Tibial nerve (tissue), 4 donors: Measurements from ENCODE around the gene POMP.

Experiments
- EP300 ChIP-seq, 2 donors: sonication (generic); formaldehyde crosslinking; IDR thresholded peaks; one replicate each; pipeline ENCODE4 v1.6.1; 2017; ENCODE audit warnings: antibody characterized with exemption in 2 of 2, mild to moderate bottlenecking in 1 of 2
- POLR2A ChIP-seq, 2 donors: fragments of 450-650 bp; IDR thresholded peaks; one replicate each; pipeline ENCODE4 v1.6.1; 2017; ENCODE audit warnings: antibody characterized with exemption in 2 of 2, mild to moderate bottlenecking in 2 of 2, moderate library complexity in 2 of 2
- TF ChIP-seq, protein P1 (sequence below), 5 experiments: fragments of 200-600 bp in 3 of 5; fragments of 450-650 bp in 2 of 5; sonication (generic) in 3 of 5; IDR thresholded peaks; one replicate each; pipeline ENCODE4 v1.5.1; 2016 to 2019; ENCODE audit warnings: antibody characterized with exemption in 5 of 5, mild to moderate bottlenecking in 3 of 5, moderate library complexity in 2 of 5

GRCh38 chr13:28636069-28636468 is 22.9 kb upstream of the POMP start:
- TF ChIP-seq, protein P1, sequence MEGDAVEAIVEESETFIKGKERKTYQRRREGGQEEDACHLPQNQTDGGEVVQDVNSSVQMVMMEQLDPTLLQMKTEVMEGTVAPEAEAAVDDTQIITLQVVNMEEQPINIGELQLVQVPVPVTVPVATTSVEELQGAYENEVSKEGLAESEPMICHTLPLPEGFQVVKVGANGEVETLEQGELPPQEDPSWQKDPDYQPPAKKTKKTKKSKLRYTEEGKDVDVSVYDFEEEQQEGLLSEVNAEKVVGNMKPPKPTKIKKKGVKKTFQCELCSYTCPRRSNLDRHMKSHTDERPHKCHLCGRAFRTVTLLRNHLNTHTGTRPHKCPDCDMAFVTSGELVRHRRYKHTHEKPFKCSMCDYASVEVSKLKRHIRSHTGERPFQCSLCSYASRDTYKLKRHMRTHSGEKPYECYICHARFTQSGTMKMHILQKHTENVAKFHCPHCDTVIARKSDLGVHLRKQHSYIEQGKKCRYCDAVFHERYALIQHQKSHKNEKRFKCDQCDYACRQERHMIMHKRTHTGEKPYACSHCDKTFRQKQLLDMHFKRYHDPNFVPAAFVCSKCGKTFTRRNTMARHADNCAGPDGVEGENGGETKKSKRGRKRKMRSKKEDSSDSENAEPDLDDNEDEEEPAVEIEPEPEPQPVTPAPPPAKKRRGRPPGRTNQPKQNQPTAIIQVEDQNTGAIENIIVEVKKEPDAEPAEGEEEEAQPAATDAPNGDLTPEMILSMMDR (IDR thresholded peaks at IDR 0.05) = no peak
- TF ChIP-seq EP300 (IDR thresholded peaks at IDR 0.05) (no peak), POLR2A (IDR thresholded peaks at IDR 0.05) (no peak)
